ENCODE results near the gene INTS1.

The INTS1 gene

DNA sequence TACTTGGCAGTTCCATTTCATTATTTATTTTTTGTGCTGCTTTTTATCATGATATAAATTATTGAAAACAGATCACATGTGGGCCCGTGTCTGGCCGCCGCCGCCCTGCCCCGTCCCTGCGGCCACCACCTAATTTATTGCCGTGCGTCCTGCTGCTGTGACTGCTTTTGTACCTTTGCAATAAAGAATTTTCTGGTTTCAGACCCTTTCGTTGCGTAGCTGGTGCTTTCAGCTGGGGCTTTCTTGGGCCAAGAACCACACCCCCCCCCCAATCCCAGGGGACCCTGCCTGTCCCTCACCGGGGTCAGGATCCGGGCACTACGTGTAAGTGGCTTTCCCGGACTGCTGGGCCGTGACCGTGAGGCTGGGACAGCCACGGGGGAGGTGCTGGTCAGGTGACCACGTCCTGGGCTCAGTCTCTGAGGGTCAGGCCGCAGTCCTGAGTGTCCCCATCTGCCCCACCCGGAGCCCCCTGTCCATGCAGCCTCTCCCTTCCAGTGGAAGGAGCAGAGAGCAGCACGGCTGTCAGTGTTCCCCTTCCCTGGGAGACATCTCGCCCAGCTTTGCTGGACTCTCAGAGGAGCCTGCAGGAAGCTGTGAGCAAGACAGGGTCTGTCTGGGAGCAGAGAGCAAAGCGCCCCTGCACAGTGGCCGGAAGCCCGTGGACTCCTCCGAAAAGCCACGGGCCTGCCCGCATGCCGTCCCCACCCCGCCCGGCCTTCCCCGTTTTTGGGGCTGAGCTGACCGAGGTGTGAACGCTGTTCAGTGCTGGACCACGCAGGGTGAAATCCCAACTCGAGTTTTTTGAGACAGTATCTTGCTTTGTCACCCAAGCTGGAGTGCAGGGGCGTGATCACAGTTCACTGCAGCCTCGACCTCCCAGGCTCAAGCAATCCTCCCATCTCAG, 38.9 kb upstream of the INTS1 start:
- no peak overlapping the region for H3K27ac ChIP-seq
- no peak overlapping the region for H3K4me3 ChIP-seq (ENCODE audit: low read depth, low read length)
- H3K27me3 ChIP-seq (replicated peaks): no peaks in the 10 kb centered on the region
- no peak for DNase-seq
- TF ChIP-seq, protein P1, sequence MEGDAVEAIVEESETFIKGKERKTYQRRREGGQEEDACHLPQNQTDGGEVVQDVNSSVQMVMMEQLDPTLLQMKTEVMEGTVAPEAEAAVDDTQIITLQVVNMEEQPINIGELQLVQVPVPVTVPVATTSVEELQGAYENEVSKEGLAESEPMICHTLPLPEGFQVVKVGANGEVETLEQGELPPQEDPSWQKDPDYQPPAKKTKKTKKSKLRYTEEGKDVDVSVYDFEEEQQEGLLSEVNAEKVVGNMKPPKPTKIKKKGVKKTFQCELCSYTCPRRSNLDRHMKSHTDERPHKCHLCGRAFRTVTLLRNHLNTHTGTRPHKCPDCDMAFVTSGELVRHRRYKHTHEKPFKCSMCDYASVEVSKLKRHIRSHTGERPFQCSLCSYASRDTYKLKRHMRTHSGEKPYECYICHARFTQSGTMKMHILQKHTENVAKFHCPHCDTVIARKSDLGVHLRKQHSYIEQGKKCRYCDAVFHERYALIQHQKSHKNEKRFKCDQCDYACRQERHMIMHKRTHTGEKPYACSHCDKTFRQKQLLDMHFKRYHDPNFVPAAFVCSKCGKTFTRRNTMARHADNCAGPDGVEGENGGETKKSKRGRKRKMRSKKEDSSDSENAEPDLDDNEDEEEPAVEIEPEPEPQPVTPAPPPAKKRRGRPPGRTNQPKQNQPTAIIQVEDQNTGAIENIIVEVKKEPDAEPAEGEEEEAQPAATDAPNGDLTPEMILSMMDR (IDR thresholded peaks at IDR 0.05; ENCODE audit: low read depth, low read length, missing control alignments): no peak
- H3K36me3 ChIP-seq (replicated peaks): peaks cover 41% of the 10 kb centered on the region
- in situ Hi-C loops (cut with HindIII; ENCODE audit: low pct_ligation_motif_present, low sequenced_read_pairs): no loop called here

DNA sequence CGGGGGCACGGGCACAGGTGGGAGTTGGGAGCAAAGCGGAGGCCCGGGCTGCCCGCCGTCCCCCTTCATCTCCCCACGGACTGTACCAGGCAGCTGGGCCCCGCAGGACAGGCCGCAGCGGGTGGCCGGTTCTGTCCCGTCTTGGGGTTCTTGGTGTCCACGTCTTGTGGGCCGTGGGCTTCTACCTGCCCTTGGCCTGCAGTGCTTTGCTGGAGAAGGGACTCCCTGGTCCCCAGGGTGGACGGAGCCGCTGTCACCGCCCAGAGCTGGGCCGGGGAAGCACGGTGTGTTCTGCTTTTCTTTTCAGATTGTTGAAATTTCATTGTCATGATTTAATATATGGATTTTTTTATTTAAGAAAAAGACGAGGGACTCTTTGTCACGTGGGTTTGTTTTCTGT, 38.1 kb upstream of the INTS1 start:
- Histone ChIP-seq H3K27ac (no peak overlapping the region), H3K27me3 (replicated peaks) (no peaks in the 10 kb centered on the region), H3K36me3 (replicated peaks) (peaks cover 41% of the 10 kb centered on the region), H3K4me3 (ENCODE audit: low read depth, low read length) (no peak overlapping the region)
- TF ChIP-seq, protein P1 (IDR thresholded peaks at IDR 0.05; ENCODE audit: low read depth, low read length, missing control alignments): no peak
- in situ Hi-C loops (cut with HindIII; ENCODE audit: low pct_ligation_motif_present, low sequenced_read_pairs): no loop called here
- DNase-seq: no peak

DNA sequence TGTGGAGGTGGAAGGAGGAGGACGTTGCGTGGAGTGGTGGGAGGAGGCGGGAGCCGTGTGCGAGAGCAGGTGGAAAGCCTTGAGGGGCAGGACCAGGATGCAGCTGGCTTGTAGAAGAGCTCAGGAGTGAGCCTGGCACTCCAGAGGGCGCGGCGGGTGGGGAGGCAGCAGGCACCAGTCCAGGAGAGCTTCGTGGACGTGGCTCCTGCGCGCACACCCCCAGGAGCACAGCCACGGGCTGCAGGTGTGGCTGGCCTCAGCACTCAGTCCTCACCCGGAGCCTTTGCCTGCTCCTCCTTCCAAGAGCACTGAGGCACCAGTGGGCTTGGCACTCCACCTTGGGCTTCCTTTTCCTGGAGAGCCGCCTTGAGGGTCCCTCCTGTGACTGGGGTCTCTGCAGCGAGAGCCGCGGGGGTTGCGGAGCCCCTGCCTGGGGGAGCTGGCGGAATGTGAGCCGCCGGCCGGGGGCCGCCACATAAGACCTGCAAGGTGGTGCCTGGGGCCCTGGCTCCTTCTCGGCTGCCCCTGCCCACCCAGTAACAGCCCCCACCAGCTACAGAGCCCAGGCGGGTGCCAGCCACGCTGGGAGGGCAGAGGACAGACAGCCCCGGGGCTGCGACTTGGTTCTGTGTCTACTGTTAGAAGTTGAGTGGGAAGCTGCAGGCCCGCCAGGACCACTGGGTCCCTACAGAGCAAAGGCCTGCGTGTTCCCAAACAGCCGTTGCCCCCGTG, 37.4 kb upstream of the INTS1 start:
- Histone ChIP-seq H3K27me3 (replicated peaks) (no peaks in the 10 kb centered on the region), H3K4me3 (ENCODE audit: low read depth, low read length) (no peak overlapping the region), H3K27ac (no peak overlapping the region), H3K36me3 (replicated peaks) (peaks cover 41% of the 10 kb centered on the region)
- TF ChIP-seq, protein P1 (IDR thresholded peaks at IDR 0.05; ENCODE audit: low read depth, low read length, missing control alignments): no peak
- no peak for DNase-seq
- in situ Hi-C loops (cut with HindIII; ENCODE audit: low pct_ligation_motif_present, low sequenced_read_pairs): no loop called here

DNA sequence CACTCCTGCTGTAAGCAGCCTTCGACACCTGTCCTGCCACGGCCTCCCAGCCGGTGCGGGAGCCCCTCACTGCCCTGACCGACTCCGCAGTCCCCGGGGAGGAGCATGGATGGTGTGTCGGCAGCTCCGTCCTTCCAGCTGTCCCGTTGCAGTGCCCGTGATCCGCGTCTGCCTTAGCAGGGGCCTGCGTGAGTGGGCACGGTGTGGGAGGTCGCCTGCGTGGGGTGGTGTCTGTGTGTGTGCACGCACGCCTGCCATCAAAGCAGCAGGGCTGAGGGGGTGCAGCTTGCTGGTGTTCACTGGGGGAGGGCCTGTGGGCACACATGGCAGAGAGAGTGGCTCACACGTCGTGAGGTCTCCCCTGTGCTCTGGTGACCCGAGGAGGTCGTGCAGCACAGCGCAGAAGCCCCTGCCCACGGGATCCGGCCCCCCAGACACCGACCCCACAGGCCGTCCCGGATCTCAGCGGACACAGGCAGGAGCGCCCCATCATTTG, 36.6 kb upstream of the INTS1 start:
- H3K4me3 ChIP-seq (ENCODE audit: low read depth, low read length): no peak overlapping the region
- H3K27me3 ChIP-seq (replicated peaks): no peaks in the 10 kb centered on the region
- DNase-seq: no peak
- TF ChIP-seq, protein P1 (IDR thresholded peaks at IDR 0.05; ENCODE audit: low read depth, low read length, missing control alignments): no peak
- no peak overlapping the region for H3K27ac ChIP-seq
- in situ Hi-C loops (cut with HindIII; ENCODE audit: low pct_ligation_motif_present, low sequenced_read_pairs): no loop called here
- peaks cover 41% of the 10 kb centered on the region for H3K36me3 ChIP-seq (replicated peaks)

DNA sequence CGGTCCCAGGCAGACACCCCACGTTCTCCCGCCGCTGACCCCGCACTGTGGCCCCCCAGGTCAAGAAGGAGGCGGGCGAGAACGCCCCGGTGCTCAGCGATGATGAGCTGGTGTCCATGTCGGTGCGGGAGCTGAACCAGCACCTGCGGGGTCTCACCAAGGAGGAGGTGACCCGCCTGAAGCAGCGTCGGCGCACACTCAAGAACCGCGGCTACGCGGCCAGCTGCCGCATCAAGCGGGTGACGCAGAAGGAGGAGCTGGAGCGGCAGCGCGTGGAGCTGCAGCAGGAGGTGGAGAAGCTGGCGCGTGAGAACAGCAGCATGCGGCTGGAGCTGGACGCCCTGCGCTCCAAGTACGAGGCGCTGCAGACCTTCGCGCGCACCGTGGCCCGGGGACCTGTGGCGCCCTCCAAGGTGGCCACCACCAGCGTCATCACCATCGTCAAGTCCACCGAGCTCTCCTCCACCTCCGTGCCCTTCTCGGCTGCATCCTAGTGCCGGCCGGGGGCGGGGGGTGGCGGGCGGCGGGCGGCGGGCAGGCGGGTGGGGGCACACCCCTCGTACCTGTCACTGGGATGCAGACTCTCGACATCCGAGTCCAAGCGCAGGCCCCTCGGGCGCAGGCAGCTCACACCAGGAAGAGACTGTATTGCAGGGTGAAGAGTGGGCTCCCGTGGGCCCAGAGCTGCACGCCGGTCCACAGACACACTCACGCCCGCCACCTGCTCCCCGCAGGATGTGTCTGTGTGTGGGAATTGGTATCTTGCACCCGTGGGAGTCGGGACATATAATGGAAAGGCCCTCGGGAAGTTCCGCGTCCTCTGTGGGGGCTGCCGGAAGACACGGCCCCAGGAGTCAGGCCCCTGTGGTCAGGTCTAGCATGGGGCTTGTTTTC, 35.9 kb upstream of the INTS1 start:
- TF ChIP-seq, protein P1 (IDR thresholded peaks at IDR 0.05; ENCODE audit: low read depth, low read length, missing control alignments): no peak

More for the DNA sequence above, 35.9 kb upstream of the INTS1 start:
- in situ Hi-C loops (cut with HindIII; ENCODE audit: low pct_ligation_motif_present, low sequenced_read_pairs): no loop called here
- DNase-seq: no peak
- Histone ChIP-seq H3K27me3 (replicated peaks) (no peaks in the 10 kb centered on the region), H3K36me3 (replicated peaks) (peaks cover 47% of the 10 kb centered on the region), H3K4me3 (ENCODE audit: low read depth, low read length) (no peak overlapping the region), H3K27ac (no peak overlapping the region)
